Naive thymus-derived CD4-positive, alpha-beta T cell (primary cell): ENCODE measurements around the gene INAVA. TPM values are rescaled to one million over a fixed set of nuclear protein-coding genes. Genes with fewer than 3 reads are reported as not detected.

Source experiments
- ATAC-seq: fragments of 150-1000 bp; cut with Tn5 transposase; 2 replicates; pipeline ENCODE4 v1.10.0; 2021; ENCODE audit warnings: mild to moderate bottlenecking, moderate library complexity
- CTCF ChIA-PET: fragments of 350-600 bp; sonication (Branson Sonifier 250); formaldehyde crosslinking; loops from one replicate; lab custom pipeline; 2021; ENCODE audit warnings: antibody characterized with exemption; lab: Charles Lee
- POLR2A ChIA-PET: fragments of 350-600 bp; sonication (Branson Sonifier 250); formaldehyde crosslinking; loops from one replicate; lab custom pipeline; 2021; ENCODE audit warnings: antibody characterized with exemption, inconsistent platforms; lab: Charles Lee
- DNase-seq, 9 donors: peaks; one replicate each; pipeline versions ENCODE4 v3.0.0 to v3.0.0-alpha.2; 2020 to 2022; ENCODE audit warnings: mixed read lengths in 1 of 9
- H3K27ac ChIP-seq: one replicate; pipeline ENCODE4 v1.7.0; 2013; ENCODE audit warnings: mild to moderate bottlenecking, low read depth, low read length, moderate library complexity
- H3K27me3 ChIP-seq, 2 donors: one replicate each; pipeline ENCODE4 v1.7.0; 2013; ENCODE audit warnings: low read length in 2 of 2, mild to moderate bottlenecking in 2 of 2, moderate library complexity in 2 of 2; ENCODE audit not compliant: control insufficient read depth in 2 of 2, insufficient read depth in 2 of 2
- H3K36me3 ChIP-seq, 3 experiments: 1 replicate in 2 of 3; 2 replicates in 1 of 3; pipeline ENCODE4 v1.7.0; 2013; ENCODE audit warnings: low read length in 3 of 3, mild to moderate bottlenecking in 3 of 3, moderate library complexity in 1 of 3; ENCODE audit not compliant: insufficient read depth in 3 of 3, control insufficient read depth in 2 of 3
- H3K4me1 ChIP-seq, 2 donors: one replicate each; pipeline ENCODE4 v1.7.0; 2013; ENCODE audit warnings: low read length in 2 of 2, mild to moderate bottlenecking in 2 of 2, moderate library complexity in 1 of 2; ENCODE audit not compliant: control insufficient read depth in 2 of 2, insufficient read depth in 2 of 2
- H3K4me3 ChIP-seq: 2 replicates; pipeline ENCODE4 v1.7.0; 2013; ENCODE audit warnings: mild to moderate bottlenecking, low read length
- H3K9me3 ChIP-seq, 3 experiments: 1 replicate in 2 of 3; 2 replicates in 1 of 3; pipeline ENCODE4 v1.7.0; 2013; ENCODE audit warnings: low read length in 3 of 3; ENCODE audit not compliant: control insufficient read depth in 2 of 3
- H3K27ac Mint-ChIP-seq, 9 donors: one replicate each; pipeline ENCODE4 v1.8.0; 2020 to 2022; ENCODE audit warnings: mixed read lengths in 9 of 9, mild to moderate bottlenecking in 8 of 9, moderate library complexity in 5 of 9, inconsistent platforms in 2 of 9
- H3K27me3 Mint-ChIP-seq, 5 donors: one replicate each; pipeline ENCODE4 v1.8.0; 2021 to 2022; ENCODE audit warnings: mixed read lengths in 5 of 5, mild to moderate bottlenecking in 1 of 5
- H3K36me3 Mint-ChIP-seq, 5 donors: one replicate each; pipeline ENCODE4 v1.8.0; 2020 to 2022; ENCODE audit warnings: mixed read lengths in 5 of 5, mild to moderate bottlenecking in 3 of 5, inconsistent platforms in 1 of 5
- H3K4me1 Mint-ChIP-seq, 7 donors: one replicate each; pipeline ENCODE4 v1.8.0; 2020 to 2022; ENCODE audit warnings: mixed read lengths in 7 of 7, mild to moderate bottlenecking in 3 of 7, inconsistent platforms in 1 of 7
- H3K4me3 Mint-ChIP-seq, 10 donors: one replicate each; pipeline ENCODE4 v1.8.0; 2020 to 2022; ENCODE audit warnings: mild to moderate bottlenecking in 10 of 10, mixed read lengths in 10 of 10, moderate library complexity in 6 of 10, inconsistent platforms in 2 of 10
- H3K9me3 Mint-ChIP-seq, 11 donors: one replicate each; pipeline ENCODE4 v1.8.0; 2020 to 2022; ENCODE audit warnings: mixed read lengths in 11 of 11, mild to moderate bottlenecking in 4 of 11, inconsistent platforms in 1 of 11, moderate library complexity in 1 of 11
- intact Hi-C, 2 donors: fragments of 100-400 bp; cut with micrococcal nuclease; formaldehyde crosslinking; loops; one replicate each; pipeline ENCODE4 v1.15.1; 2023
- polyA plus RNA-seq, 2 donors: library from polyadenylated mRNA; unstranded; fragments of 300-500 nt; fragmentation: Illumina TruSeq; gene quantifications; one replicate each; pipeline ENCODE4 v1.2.3, GENCODE V29; 2021
- total RNA-seq, 6 experiments: library from RNA in 5 of 6; stranded (reverse) in 5 of 6; gene quantifications; 1 replicate in 5 of 6; 2 replicates in 1 of 6; pipeline ENCODE4 v1.2.3 and lab custom pipeline; 2021 to 2026

The INAVA gene
- total and polyA plus RNA-seq, 7 experiments from 2014 or later: 0.51 TPM; not detected in 6

- ATAC-seq (no peak), DNase-seq (no peak)
- Mint-ChIP-seq H3K9me3 (no peaks in the 10 kb centered on the region), H3K27ac (no peak overlapping the region), H3K4me1 (peaks cover 3 to 30% (median 11%) of the 10 kb centered on the region in 7 donors), H3K4me3 (no peak overlapping the region), H3K27me3 (peaks cover 16 to 54% (median 20%) of the 10 kb centered on the region in 5 donors), H3K36me3 (peaks cover 0 to 5% (median 0%) of the 10 kb centered on the region in 5 donors)
- Histone ChIP-seq H3K4me1 (peaks cover 7 to 31% of the 10 kb centered on the region in 2 donors), H3K27me3 (no peaks in the 10 kb centered on the region), H3K36me3 (no peaks in the 10 kb centered on the region), H3K9me3 (no peaks in the 10 kb centered on the region), H3K4me3 (no peak overlapping the region), H3K27ac (no peak overlapping the region)
- ChIA-PET CTCF (no interaction called here), POLR2A (no interaction called here)
- intact Hi-C loops: no loop called here
These were observed 25.3 kb upstream of the INAVA start for GRCh38 chr1:200869376-200869752.

- H3K9me3 Mint-ChIP-seq: no peaks in the 10 kb centered on the region
- H3K4me3 Mint-ChIP-seq: no peak overlapping the region
- Histone ChIP-seq H3K4me3 (no peak overlapping the region), H3K4me1 (peaks cover 7 to 31% of the 10 kb centered on the region in 2 donors), H3K27ac (no peak overlapping the region), H3K27me3 (no peaks in the 10 kb centered on the region), H3K9me3 (no peaks in the 10 kb centered on the region), H3K36me3 (no peaks in the 10 kb centered on the region)
- ChIA-PET POLR2A (no interaction called here), CTCF (no interaction called here)
- DNase-seq (no peak), ATAC-seq (peak; percentile 28)
- H3K27me3 Mint-ChIP-seq: peaks cover 22 to 57% (median 25%) of the 10 kb centered on the region in 5 donors
- H3K27ac Mint-ChIP-seq: peak overlapping the region in 2 of 9 donors; percentile 28
- intact Hi-C loops: no loop called here
- peaks cover 8 to 34% (median 15%) of the 10 kb centered on the region in 7 donors for H3K4me1 Mint-ChIP-seq
- H3K36me3 Mint-ChIP-seq: peaks cover 0 to 4% (median 0%) of the 10 kb centered on the region in 5 donors
These were observed 24.8 kb upstream of the INAVA start for GRCh38 chr1:200869753-200870391.

GRCh38 chr1:200872446-200873115 is 22.1 kb upstream of the INAVA start, which contains the start of gene GPR25:
TSS of gene GPR25 (plus strand) at chr1:200872981. CDS start at chr1:200873038, 57 bp downstream.
- Histone ChIP-seq H3K27ac (no peak within 1 kb of the TSS), H3K9me3 (no peaks in the 10 kb centered on the region), H3K36me3 (no peaks in the 10 kb centered on the region), H3K4me3 (no peak within 1 kb of the TSS), H3K27me3 (no peaks in the 10 kb centered on the region), H3K4me1 (peaks cover 14 to 28% of the 10 kb centered on the region in 2 donors)
- H3K27me3 Mint-ChIP-seq: peaks cover 24 to 61% (median 30%) of the 10 kb centered on the region in 5 donors
- H3K27ac Mint-ChIP-seq: peak within 1 kb of the TSS in 1 of 9 donors; percentile 20
- DNase-seq: no peak
- ChIA-PET POLR2A (no interaction called here), CTCF (no interaction called here)
- H3K36me3 Mint-ChIP-seq: no peaks in the 10 kb centered on the region
- ATAC-seq: no peak
- peak within 1 kb of the TSS; percentile 22 to 82 (median 60) for H3K4me3 Mint-ChIP-seq
- intact Hi-C loops: no loop called here
- H3K9me3 Mint-ChIP-seq: no peaks in the 10 kb centered on the region
- peaks cover 0 to 40% (median 22%) of the 10 kb centered on the region in 7 donors for H3K4me1 Mint-ChIP-seq

- Histone ChIP-seq H3K9me3 (no peaks in the 10 kb centered on the region), H3K27ac (no peak overlapping the region), H3K27me3 (no peaks in the 10 kb centered on the region), H3K4me1 (peaks cover 20 to 34% of the 10 kb centered on the region in 2 donors), H3K4me3 (no peak overlapping the region), H3K36me3 (no peaks in the 10 kb centered on the region)
- no peaks in the 10 kb centered on the region for H3K9me3 Mint-ChIP-seq
- H3K27ac Mint-ChIP-seq: no peak overlapping the region
- no peak for DNase-seq
- peaks cover 24 to 62% (median 30%) of the 10 kb centered on the region in 5 donors for H3K27me3 Mint-ChIP-seq
- CTCF ChIA-PET: interaction anchor here (0.8 kb wide), 1 partner anchor 251 kb away, joined by 3 read pairs; no protein-coding TSS in a partner anchor
- H3K4me1 Mint-ChIP-seq: peaks cover 3 to 45% (median 28%) of the 10 kb centered on the region in 7 donors
- POLR2A ChIA-PET: no interaction called here
- peak overlapping the region in 7 of 10 donors; percentile 22 to 70 (median 66) for H3K4me3 Mint-ChIP-seq
- no peaks in the 10 kb centered on the region for H3K36me3 Mint-ChIP-seq
- intact Hi-C loops: no loop called here
- peak; percentile 13 for ATAC-seq
These were observed 21.5 kb upstream of the INAVA start for GRCh38 chr1:200873116-200873670.

GRCh38 chr1:200873671-200874397 is 20.9 kb upstream of the INAVA start:
- no peaks in the 10 kb centered on the region for H3K9me3 ChIP-seq
- ATAC-seq (peak; percentile 31), DNase-seq (no peak)
- ChIA-PET POLR2A (no interaction called here), CTCF (interaction anchor here (0.8 to 0.9 kb wide), 2 partner anchors 11 to 252 kb away, joined by 3 read pairs; no protein-coding TSS in a partner anchor)
- no peak overlapping the region for H3K27ac ChIP-seq
- Mint-ChIP-seq H3K27ac (no peak overlapping the region), H3K9me3 (no peaks in the 10 kb centered on the region), H3K4me3 (peak overlapping the region; percentile 22 to 82 (median 68)), H3K4me1 (peaks cover 6 to 52% (median 33%) of the 10 kb centered on the region in 7 donors), H3K36me3 (no peaks in the 10 kb centered on the region), H3K27me3 (peaks cover 24 to 68% (median 30%) of the 10 kb centered on the region in 5 donors)
- intact Hi-C loops: no loop called here
- peaks cover 25 to 38% of the 10 kb centered on the region in 2 donors for H3K4me1 ChIP-seq
- H3K27me3 ChIP-seq: no peaks in the 10 kb centered on the region
- H3K36me3 ChIP-seq: no peaks in the 10 kb centered on the region
- H3K4me3 ChIP-seq: no peak overlapping the region

- ATAC-seq (no peak), DNase-seq (no peak)
- peak overlapping the region in 8 of 10 donors; percentile 4 to 68 (median 29) for H3K4me3 Mint-ChIP-seq
- H3K4me1 Mint-ChIP-seq: peaks cover 6 to 52% (median 33%) of the 10 kb centered on the region in 7 donors
- ChIA-PET POLR2A (no interaction called here), CTCF (interaction anchor here (0.9 kb wide), 1 partner anchor 12 kb away, joined by 3 read pairs; no protein-coding TSS in a partner anchor)
- H3K9me3 Mint-ChIP-seq: no peaks in the 10 kb centered on the region
- no peak overlapping the region for H3K4me3 ChIP-seq
- no peaks in the 10 kb centered on the region for H3K27me3 ChIP-seq
- peaks cover 24 to 66% (median 30%) of the 10 kb centered on the region in 5 donors for H3K27me3 Mint-ChIP-seq
- peak overlapping the region in 1 of 9 donors; percentile 18 for H3K27ac Mint-ChIP-seq
- H3K9me3 ChIP-seq: no peaks in the 10 kb centered on the region
- peaks cover 25 to 32% of the 10 kb centered on the region in 2 donors for H3K4me1 ChIP-seq
- no peaks in the 10 kb centered on the region for H3K36me3 Mint-ChIP-seq
- intact Hi-C loops: no loop called here
- H3K36me3 ChIP-seq: no peaks in the 10 kb centered on the region
- no peak overlapping the region for H3K27ac ChIP-seq
These were observed 20.0 kb upstream of the INAVA start for GRCh38 chr1:200874694-200875093.
